ENCODE data around the gene INPP1. TPM values are rescaled to one million over a fixed set of nuclear protein-coding genes. Genes with fewer than 3 reads are reported as not detected.
"Not testable (repeated sequence)": the region's sequence is repeated elsewhere in the genome, so short reads cannot be mapped to it uniquely, and the experiment has no call there.

INPP1 gene
- total RNA-seq, 1 donor from 2014 or later = 6.3 TPM

- no peak for TF ChIP-seq CTCF (IDR thresholded peaks at IDR 0.05; ENCODE audit: insufficient read depth, low read length, poor library complexity, severe bottlenecking)
- no peak for DNase-seq (ENCODE audit: low read depth)
- Histone ChIP-seq H3K27me3 (ENCODE audit: control insufficient read depth, insufficient read depth, low read length) (no peaks in the 10 kb centered on the region), H3K36me3 (ENCODE audit: control insufficient read depth, insufficient read depth, low read length) (no peaks in the 10 kb centered on the region), H3K4me3 (ENCODE audit: low read depth, low read length) (no peak overlapping the region)
Measured at GRCh38 chr2:190308031-190308430, 35.4 kb upstream of the INPP1 start.

GRCh38 chr2:190311893-190312634, 31.3 kb upstream of the INPP1 start:
- DNase-seq (ENCODE audit: low read depth) = no peak
- TF ChIP-seq CTCF (IDR thresholded peaks at IDR 0.05; ENCODE audit: insufficient read depth, low read length, poor library complexity, severe bottlenecking) = no peak
- no peak overlapping the region for H3K4me3 ChIP-seq (ENCODE audit: low read depth, low read length)
- no peaks in the 10 kb centered on the region for H3K36me3 ChIP-seq (ENCODE audit: control insufficient read depth, insufficient read depth, low read length)
- H3K27me3 ChIP-seq (ENCODE audit: control insufficient read depth, insufficient read depth, low read length) = no peaks in the 10 kb centered on the region

- DNase-seq (ENCODE audit: low read depth); H3K4me3 ChIP-seq (ENCODE audit: low read depth, low read length); H3K36me3 ChIP-seq (ENCODE audit: control insufficient read depth, insufficient read depth, low read length); H3K27me3 ChIP-seq (ENCODE audit: control insufficient read depth, insufficient read depth, low read length): not testable (repeated sequence)
Measured at GRCh38 chr2:190312635-190313025, 30.8 kb upstream of the INPP1 start.

- Histone ChIP-seq H3K36me3 (ENCODE audit: control insufficient read depth, insufficient read depth, low read length) (no peaks in the 10 kb centered on the region), H3K27me3 (ENCODE audit: control insufficient read depth, insufficient read depth, low read length) (no peaks in the 10 kb centered on the region), H3K4me3 (ENCODE audit: low read depth, low read length) (no peak overlapping the region)
- TF ChIP-seq CTCF (IDR thresholded peaks at IDR 0.05; ENCODE audit: insufficient read depth, low read length, poor library complexity, severe bottlenecking) = no peak
- no peak for DNase-seq (ENCODE audit: low read depth)
Measured at GRCh38 chr2:190313880-190314279, 29.5 kb upstream of the INPP1 start.

- no peak for TF ChIP-seq CTCF (IDR thresholded peaks at IDR 0.05; ENCODE audit: insufficient read depth, low read length, poor library complexity, severe bottlenecking)
- DNase-seq (ENCODE audit: low read depth) = no peak
- no peak overlapping the region for H3K4me3 ChIP-seq (ENCODE audit: low read depth, low read length)
Measured at GRCh38 chr2:190315273-190315672, 28.1 kb upstream of the INPP1 start.

GRCh38 chr2:190318514-190318913, 24.9 kb upstream of the INPP1 start:
- no peak for TF ChIP-seq CTCF (IDR thresholded peaks at IDR 0.05; ENCODE audit: insufficient read depth, low read length, poor library complexity, severe bottlenecking)
- Histone ChIP-seq H3K27me3 (ENCODE audit: control insufficient read depth, insufficient read depth, low read length) (no peaks in the 10 kb centered on the region), H3K36me3 (ENCODE audit: control insufficient read depth, insufficient read depth, low read length) (no peaks in the 10 kb centered on the region), H3K4me3 (ENCODE audit: low read depth, low read length) (peak overlapping the region; percentile 62)
- no peak for DNase-seq (ENCODE audit: low read depth)

More at GRCh38 chr2:190315273-190315672, 28.1 kb upstream of the INPP1 start:
- Histone ChIP-seq H3K36me3 (ENCODE audit: control insufficient read depth, insufficient read depth, low read length) (no peaks in the 10 kb centered on the region), H3K27me3 (ENCODE audit: control insufficient read depth, insufficient read depth, low read length) (no peaks in the 10 kb centered on the region)

Measured in kidney epithelial cell (primary cell).